ENCODE data around the gene WASHC2C.
"Not testable (repeated sequence)": the region's sequence is repeated elsewhere in the genome, so short reads cannot be mapped to it uniquely, and the experiment has no call there.

The WASHC2C gene

GRCh38 chr10:45771757-45772461 is 44.8 kb downstream of the WASHC2C start:
- DNase-seq, result not testable (repeated sequence)

GRCh38 chr10:45786217-45786616 is 59.2 kb downstream of the WASHC2C start:
- DNase-seq, result not testable (repeated sequence)

- DNase-seq, result not testable (repeated sequence)
Observed at GRCh38 chr10:45787212-45787741, 60.2 kb downstream of the WASHC2C start.

- not testable (repeated sequence) for DNase-seq
Observed at GRCh38 chr10:45789991-45790390, 62.9 kb downstream of the WASHC2C start.

- not testable (repeated sequence) for DNase-seq
Observed at GRCh38 chr10:45790694-45791426, 63.8 kb downstream of the WASHC2C start.

GRCh38 chr10:45794761-45795160 is 67.7 kb downstream of the WASHC2C start:
- DNase-seq, result not testable (repeated sequence)

GRCh38 chr10:45803060-45804010 is 76.3 kb downstream of the WASHC2C start:
- DNase-seq, result not testable (repeated sequence)

- DNase-seq, result not testable (repeated sequence)
Observed at GRCh38 chr10:45804996-45805395, 77.9 kb downstream of the WASHC2C start.

- no peak for DNase-seq
Observed at GRCh38 chr10:45809837-45810236, 82.8 kb downstream of the WASHC2C start.

- DNase-seq, result no peak
Observed at GRCh38 chr10:45811075-45811474, 84.0 kb downstream of the WASHC2C start.

GRCh38 chr10:45812959-45813358 is 85.9 kb downstream of the WASHC2C start:
- not testable (repeated sequence) for DNase-seq

GRCh38 chr10:45814146-45814545 is 87.1 kb downstream of the WASHC2C start:
- peak; percentile 44 for DNase-seq

- no peak for DNase-seq
Observed at GRCh38 chr10:45817130-45817859, 90.2 kb downstream of the WASHC2C start.

GRCh38 chr10:45817912-45818311 is 90.8 kb downstream of the WASHC2C start:
- DNase-seq, result no peak

GRCh38 chr10:45819552-45819951 is 92.5 kb downstream of the WASHC2C start:
- DNase-seq, result no peak

- not testable (repeated sequence) for DNase-seq
Observed at GRCh38 chr10:45820107-45820830, 93.2 kb downstream of the WASHC2C start.

- not testable (repeated sequence) for DNase-seq
Observed at GRCh38 chr10:45822918-45823317, 95.9 kb downstream of the WASHC2C start.
